Tibial nerve (tissue), 4 donors: ENCODE measurements around the gene BPIFB3. TPM values are rescaled to one million over a fixed set of nuclear protein-coding genes. Genes with fewer than 3 reads are reported as not detected.

ENCODE experiments used
- DNase-seq, 2 donors: peaks; one replicate each; pipeline ENCODE4 v3.0.0-alpha.2; 2019; ENCODE audit warnings: low spot score in 2 of 2
- H3K27ac ChIP-seq, 4 donors: fragments of 200-600 bp; sonication (generic) in 3 of 4; one replicate each; pipeline ENCODE4 v1.5.1; 2017 to 2019; ENCODE audit warnings: mild to moderate bottlenecking in 1 of 4
- H3K27me3 ChIP-seq, 2 donors: fragments of 200-600 bp; sonication (generic) in 1 of 2; one replicate each; pipeline versions ENCODE4 v1.5.1 to v1.6.0; 2017 to 2019
- H3K36me3 ChIP-seq, 3 donors: fragments of 200-600 bp; sonication (generic); one replicate each; pipeline ENCODE4 v1.5.1; 2018 to 2019
- H3K4me1 ChIP-seq, 4 donors: fragments of 200-600 bp; sonication (generic) in 3 of 4; one replicate each; pipeline ENCODE4 v1.5.1; 2017 to 2019
- H3K4me3 ChIP-seq, 4 donors: fragments of 200-600 bp; sonication (generic) in 3 of 4; one replicate each; pipeline ENCODE4 v1.5.1; 2017 to 2019; ENCODE audit warnings: mild to moderate bottlenecking in 1 of 4, moderate library complexity in 1 of 4
- H3K9me3 ChIP-seq, 4 donors: fragments of 200-600 bp; sonication (generic) in 3 of 4; one replicate each; pipeline ENCODE4 v1.5.1; 2017 to 2019
- CTCF ChIP-seq, 5 experiments: fragments of 200-600 bp in 3 of 5; fragments of 450-650 bp in 2 of 5; sonication (generic) in 3 of 5; IDR thresholded peaks; one replicate each; pipeline ENCODE4 v1.5.1; 2016 to 2019; ENCODE audit warnings: antibody characterized with exemption in 5 of 5, mild to moderate bottlenecking in 3 of 5, moderate library complexity in 2 of 5
- EP300 ChIP-seq, 2 donors: sonication (generic); formaldehyde crosslinking; IDR thresholded peaks; one replicate each; pipeline ENCODE4 v1.6.1; 2017; ENCODE audit warnings: antibody characterized with exemption in 2 of 2, mild to moderate bottlenecking in 1 of 2
- POLR2A ChIP-seq, 2 donors: fragments of 450-650 bp; IDR thresholded peaks; one replicate each; pipeline ENCODE4 v1.6.1; 2017; ENCODE audit warnings: antibody characterized with exemption in 2 of 2, mild to moderate bottlenecking in 2 of 2, moderate library complexity in 2 of 2
- WGBS, 2 donors: methylation state at CpG; one replicate each; pipeline ENCODE4 v1.1.5; 2018; 5-methylcytosine and 5-hydroxymethylcytosine counted together
- total RNA-seq, 4 donors: library from RNA; depleted of rRNA; stranded (reverse); fragments of >200 nt; gene quantifications; one replicate each; pipeline ENCODE4 v1.1.0, GENCODE V29; 2016

Gene BPIFB3
- total RNA-seq, 4 donors from 2014 or later = not detected

DNA sequence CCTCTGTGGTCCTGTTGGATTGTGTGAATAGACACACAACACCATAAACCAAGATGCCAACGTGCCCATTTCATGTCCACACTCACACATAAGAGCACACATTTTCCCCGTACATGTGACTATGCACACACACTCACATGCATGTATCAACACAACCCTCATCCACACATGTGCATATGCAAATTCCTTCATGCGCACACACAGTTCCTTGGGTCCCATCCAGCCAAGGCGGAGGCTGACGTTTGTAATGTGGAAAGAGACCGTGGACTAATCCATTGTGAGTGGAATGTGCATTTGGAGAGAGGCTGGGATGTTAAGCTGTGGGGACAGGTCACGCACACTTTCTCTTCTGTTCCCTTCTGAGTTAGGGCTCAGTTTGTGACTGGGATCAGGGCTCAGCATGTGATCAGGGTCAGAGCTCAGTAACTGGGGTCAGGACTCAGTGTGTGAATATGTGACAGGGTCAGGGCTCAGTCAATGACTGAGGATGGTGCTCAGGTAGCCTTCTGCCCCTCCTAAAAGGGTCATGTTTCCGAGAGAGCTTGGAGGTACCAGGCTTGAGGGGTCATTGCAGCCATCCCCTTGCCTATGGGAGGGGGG, 46.8 kb upstream of the BPIFB3 start:
- no peaks in the 10 kb centered on the region for H3K27me3 ChIP-seq
- H3K4me1 ChIP-seq = no peaks in the 10 kb centered on the region
- 75 to 81% methylated on average over 7 to 8 of the region's 8 CpGs for WGBS, 2 donors
- no peak for TF ChIP-seq EP300 (IDR thresholded peaks at IDR 0.05)
- TF ChIP-seq CTCF (IDR thresholded peaks at IDR 0.05) = no peak
- no peak for TF ChIP-seq POLR2A (IDR thresholded peaks at IDR 0.05)
- no peak for DNase-seq
- H3K9me3 ChIP-seq = peaks cover 0 to 19% (median 0%) of the 10 kb centered on the region in 4 donors
- no peak overlapping the region for H3K27ac ChIP-seq
- H3K36me3 ChIP-seq = no peaks in the 10 kb centered on the region
- H3K4me3 ChIP-seq = no peak overlapping the region

- 89 to 91% methylated on average over 8 to 11 of the region's 11 CpGs for WGBS, 2 donors
- peaks cover 0 to 19% (median 0%) of the 10 kb centered on the region in 4 donors for H3K9me3 ChIP-seq
- no peaks in the 10 kb centered on the region for H3K36me3 ChIP-seq
- no peak within 1 kb of the TSS for H3K27ac ChIP-seq
- DNase-seq = no peak
- TF ChIP-seq POLR2A (IDR thresholded peaks at IDR 0.05) (no peak), CTCF (IDR thresholded peaks at IDR 0.05) (no peak), EP300 (IDR thresholded peaks at IDR 0.05) (no peak)
- no peaks in the 10 kb centered on the region for H3K27me3 ChIP-seq
- no peak within 1 kb of the TSS for H3K4me3 ChIP-seq
- no peaks in the 10 kb centered on the region for H3K4me1 ChIP-seq
These were observed 46.0 kb upstream of the BPIFB3 start, which contains the start of gene BPIFB2 for GRCh38 chr20:33007376-33008335. BPIFB2 (plus strand) TSS chr20:33007704; CDS start chr20:33008575, 871 bp downstream.

DNA sequence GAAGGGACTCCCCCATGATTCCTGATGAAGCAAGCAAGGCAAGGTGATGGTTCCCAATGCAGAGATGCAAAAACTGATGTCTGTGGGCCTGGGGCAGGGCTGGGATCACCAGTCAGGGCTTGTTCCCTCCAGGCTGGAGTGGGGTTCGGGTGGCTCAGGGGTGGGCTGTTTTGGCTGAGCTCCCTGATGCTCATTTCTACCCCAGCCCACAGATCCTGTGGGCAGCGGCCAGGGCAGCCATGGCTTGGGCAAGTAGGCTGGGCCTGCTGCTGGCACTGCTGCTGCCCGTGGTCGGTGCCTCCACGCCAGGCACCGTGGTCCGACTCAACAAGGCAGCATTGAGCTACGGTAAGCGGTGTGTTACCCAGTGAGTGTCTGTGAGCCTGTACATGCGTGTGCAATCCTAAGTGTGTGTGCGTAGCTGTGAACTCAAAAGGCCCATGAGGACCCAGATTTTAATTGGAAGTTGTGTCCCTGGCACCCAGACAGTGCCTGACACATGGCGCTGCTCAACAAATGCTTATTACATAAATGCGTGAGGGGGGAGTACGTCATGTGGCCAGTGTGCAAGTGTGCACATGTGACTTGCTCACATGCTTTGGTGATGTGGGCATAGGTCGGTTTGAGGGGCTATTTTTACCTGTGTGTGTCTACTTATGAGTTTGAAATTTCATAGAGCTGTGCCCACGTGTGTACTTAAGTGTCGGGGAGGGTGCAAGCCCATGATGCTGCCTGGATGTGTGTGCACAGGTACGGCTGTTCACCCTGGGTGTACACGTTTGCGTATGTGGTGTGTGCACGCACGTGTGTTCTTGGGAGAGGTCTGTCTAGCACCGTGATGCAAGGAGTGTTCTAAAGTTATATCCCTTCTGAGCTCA, 45.1 kb upstream of the BPIFB3 start:
- H3K36me3 ChIP-seq = no peaks in the 10 kb centered on the region
- H3K27me3 ChIP-seq = peaks cover 0 to 2% of the 10 kb centered on the region in 2 donors
- DNase-seq = no peak
- peaks cover 0 to 19% (median 0%) of the 10 kb centered on the region in 4 donors for H3K9me3 ChIP-seq
- no peak overlapping the region for H3K4me3 ChIP-seq
- WGBS, 2 donors = 85 to 91% methylated on average over 22 to 23 of the region's 23 CpGs
- no peaks in the 10 kb centered on the region for H3K4me1 ChIP-seq
- TF ChIP-seq POLR2A (IDR thresholded peaks at IDR 0.05) (no peak), CTCF (IDR thresholded peaks at IDR 0.05) (no peak), EP300 (IDR thresholded peaks at IDR 0.05) (no peak)
- no peak overlapping the region for H3K27ac ChIP-seq

DNA sequence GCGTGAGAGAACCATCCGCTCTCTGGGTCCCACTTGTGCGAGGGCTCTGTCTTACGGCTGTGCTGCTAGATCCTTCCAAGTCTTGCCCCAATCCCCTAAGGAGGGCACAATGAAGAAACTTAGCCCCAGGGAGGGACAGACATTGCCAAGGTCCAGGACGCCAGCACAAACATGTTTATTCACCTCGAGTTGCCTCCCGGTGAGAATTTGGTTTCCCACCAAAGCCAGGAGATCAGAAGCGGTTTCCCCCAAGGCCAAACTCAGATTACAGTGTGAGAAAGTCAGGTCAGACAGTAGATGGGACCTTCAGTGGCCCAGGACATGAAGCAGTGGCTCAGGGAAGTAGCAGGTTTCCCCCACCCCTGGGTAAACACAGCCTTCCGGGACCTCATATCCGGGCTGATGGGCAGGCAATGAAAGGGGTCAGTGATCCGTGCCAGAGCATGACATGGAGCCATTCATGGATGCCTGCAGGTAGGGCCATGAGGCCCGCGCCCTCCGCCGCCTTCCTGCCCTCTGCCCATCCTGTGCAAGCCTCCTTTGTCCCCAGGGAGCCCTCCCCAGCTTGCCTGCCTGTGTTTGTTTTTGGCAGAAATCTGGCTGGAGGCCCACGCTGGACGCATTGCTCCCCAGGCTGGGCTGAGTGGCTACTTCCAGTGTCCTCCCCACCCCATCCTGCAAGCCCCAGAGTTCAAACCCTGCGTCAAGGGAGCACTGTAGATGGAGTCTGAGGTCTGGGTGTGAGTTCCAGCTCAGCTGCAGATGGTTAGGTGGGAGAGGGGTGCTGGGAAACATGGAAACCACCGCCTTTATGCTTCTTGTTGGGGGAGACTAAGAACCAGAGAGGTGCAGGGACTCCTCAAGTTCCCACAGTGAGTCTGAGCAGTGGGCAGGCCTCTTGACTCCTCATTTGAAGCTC, 44.2 kb upstream of the BPIFB3 start:
- Histone ChIP-seq H3K27me3 (peaks cover 0 to 8% of the 10 kb centered on the region in 2 donors), H3K4me3 (no peak overlapping the region), H3K9me3 (peaks cover 0 to 19% (median 0%) of the 10 kb centered on the region in 4 donors), H3K36me3 (no peaks in the 10 kb centered on the region), H3K27ac (no peak overlapping the region), H3K4me1 (no peaks in the 10 kb centered on the region)
- TF ChIP-seq POLR2A (IDR thresholded peaks at IDR 0.05) (no peak), CTCF (IDR thresholded peaks at IDR 0.05) (no peak), EP300 (IDR thresholded peaks at IDR 0.05) (no peak)
- DNase-seq = no peak
- WGBS, 2 donors = 56 to 57% methylated on average over 19 of the region's 19 CpGs
